HEK293 (cell line): ENCODE data around the gene CALHM2.

Source experiments
- CTCF ChIA-PET: fragments of 350-600 bp; formaldehyde crosslinking; extraction: SDS; loops from one replicate; lab custom pipeline; 2021; ENCODE audit warnings: antibody characterized with exemption; lab: Yijun Ruan, JAX
- POLR2A ChIA-PET: fragments of 300-600 bp; formaldehyde crosslinking; extraction: SDS; loops from one replicate; lab custom pipeline; 2020; ENCODE audit warnings: antibody characterized with exemption, inconsistent platforms; lab: Yijun Ruan, JAX
- H3K27ac ChIP-seq: fragments of 200-500 bp; sonication (Bioruptor generic); 2 replicates; pipeline ENCODE4 v1.5.1; 2014; ENCODE audit warnings: low read depth, low read length, control low read depth, inconsistent platforms; ENCODE audit errors: extremely low read depth
- H3K36me3 ChIP-seq, 2 experiments: fragments of 200-500 bp in 1 of 2; sonication (Bioruptor generic) in 1 of 2; 1 replicate in 1 of 2; 2 replicates in 1 of 2; pipeline ENCODE4 v1.5.1; 2014 to 2017; ENCODE audit warnings: inconsistent platforms in 2 of 2, low read length in 2 of 2; ENCODE audit not compliant: control insufficient read depth in 2 of 2, insufficient read depth in 1 of 2
- H3K4me1 ChIP-seq: fragments of 200-500 bp; sonication (Bioruptor generic); 2 replicates; pipeline ENCODE4 v1.5.1; 2014; ENCODE audit warnings: mild to moderate bottlenecking, low read length, inconsistent platforms; ENCODE audit not compliant: control insufficient read depth, insufficient read depth
- H3K4me3 ChIP-seq: 2 replicates; pipeline ENCODE4 v1.5.1; 2011; ENCODE audit warnings: low read depth, mild to moderate bottlenecking, control low read depth, low read length, moderate library complexity
- H3K9me3 ChIP-seq: fragments of 200-500 bp; sonication (Bioruptor generic); 2 replicates; pipeline ENCODE4 v1.5.1; 2014; ENCODE audit warnings: low read depth, low read length, inconsistent platforms; ENCODE audit not compliant: control insufficient read depth, insufficient read depth
- AEBP2 ChIP-seq: fragments of 450-650 bp; formaldehyde crosslinking; IDR thresholded peaks from 2 replicates; pipeline ENCODE4 v1.5.1; 2016; ENCODE audit warnings: missing biosample characterization, missing genetic modification characterization, borderline replicate concordance
- KLF8 ChIP-seq: fragments of 450-650 bp; formaldehyde crosslinking; IDR thresholded peaks from 2 replicates; pipeline ENCODE4 v1.5.1; 2016; ENCODE audit warnings: missing biosample characterization, missing genetic modification characterization
- PBX3 ChIP-seq: sonication (generic); formaldehyde crosslinking; IDR thresholded peaks from 2 replicates; pipeline ENCODE4 v1.8.1; 2022; ENCODE audit warnings: mild to moderate bottlenecking, moderate library complexity, missing genetic modification reagents
- TRIM28 ChIP-seq: IDR thresholded peaks from 2 replicates; pipeline ENCODE4 v1.6.1; 2011; ENCODE audit warnings: low read length, control low read depth, borderline replicate concordance
- YY1 ChIP-seq: fragments of 450-650 bp; formaldehyde crosslinking; IDR thresholded peaks from 2 replicates; pipeline ENCODE4 v1.5.1; 2018; ENCODE audit warnings: missing biosample characterization, missing genetic modification characterization
- ZBTB1 ChIP-seq: fragments of 450-650 bp; formaldehyde crosslinking; IDR thresholded peaks from 2 replicates; pipeline ENCODE4 v1.5.1; 2016; ENCODE audit warnings: missing biosample characterization, missing genetic modification characterization
- ZBTB21 ChIP-seq: fragments of 450-650 bp; formaldehyde crosslinking; IDR thresholded peaks from 2 replicates; pipeline ENCODE4 v1.5.1; 2017; ENCODE audit warnings: missing biosample characterization, missing genetic modification characterization
- ZBTB44 ChIP-seq: fragments of 450-650 bp; IDR thresholded peaks from 2 replicates; pipeline ENCODE4 v1.5.1; 2018; ENCODE audit warnings: missing biosample characterization, mild to moderate bottlenecking, missing genetic modification characterization
- ZNF16 ChIP-seq: fragments of 450-650 bp; formaldehyde crosslinking; IDR thresholded peaks from 2 replicates; pipeline ENCODE4 v1.5.1; 2016; ENCODE audit warnings: low read depth, missing biosample characterization, missing genetic modification characterization
- ZNF280D ChIP-seq: fragments of 450-650 bp; formaldehyde crosslinking; IDR thresholded peaks from 2 replicates; pipeline ENCODE4 v1.5.1; 2016; ENCODE audit warnings: missing biosample characterization, missing genetic modification characterization
- ZNF311 ChIP-seq: fragments of 450-650 bp; formaldehyde crosslinking; IDR thresholded peaks from 2 replicates; pipeline ENCODE4 v1.5.1; 2017; ENCODE audit warnings: missing biosample characterization, missing genetic modification characterization, borderline replicate concordance
- ZNF335 ChIP-seq: fragments of 450-650 bp; formaldehyde crosslinking; conservative IDR thresholded peaks from 2 replicates; pipeline ENCODE4 v1.5.1; 2016; ENCODE audit warnings: missing biosample characterization, missing genetic modification characterization
- ZNF48 ChIP-seq: fragments of 450-650 bp; formaldehyde crosslinking; IDR thresholded peaks from 2 replicates; pipeline ENCODE4 v1.5.1; 2016; ENCODE audit warnings: missing biosample characterization, missing genetic modification characterization
- ZNF600 ChIP-seq: fragments of 450-650 bp; formaldehyde crosslinking; IDR thresholded peaks from 2 replicates; pipeline ENCODE4 v1.5.1; 2016; ENCODE audit warnings: missing biosample characterization, missing genetic modification characterization

CALHM2 gene

GRCh38 chr10:103415581-103415980 is 36.6 kb downstream of the CALHM2 start:
- H3K36me3 ChIP-seq, result peaks cover 60 to 92% of the 10 kb centered on the region in 2 experiments
- POLR2A ChIA-PET, result no interaction called here
- CTCF ChIA-PET, result interaction anchor here (1.1 to 7.7 kb wide), 14 partner anchors 13 to 270 kb away, joined by 3 to 58 read pairs (median 6); no protein-coding TSS in a partner anchor

GRCh38 chr10:103413564-103413963 is 38.6 kb downstream of the CALHM2 start:
- H3K36me3 ChIP-seq, result peaks cover 58 to 90% of the 10 kb centered on the region in 2 experiments
- TF ChIP-seq ZNF600 (tag by site-specific recombination) (peak; percentile 46; the same call in 1 of the 2 replicates), ZBTB1 (no peak)
- ChIA-PET CTCF (interaction anchor here (0.6 to 7.7 kb wide), 4 partner anchors 10 to 180 kb away, joined by 3 to 58 read pairs (median 7); no protein-coding TSS in a partner anchor), POLR2A (no interaction called here)
- H3K9me3 ChIP-seq, result no peaks in the 10 kb centered on the region
- no peak overlapping the region for H3K4me3 ChIP-seq
- H3K27ac ChIP-seq, result no peak overlapping the region
- H3K4me1 ChIP-seq, result no peaks in the 10 kb centered on the region

More at GRCh38 chr10:103415581-103415980, 36.6 kb downstream of the CALHM2 start:
- H3K4me3 ChIP-seq, result no peak overlapping the region
- H3K9me3 ChIP-seq, result no peaks in the 10 kb centered on the region
- no peak overlapping the region for H3K27ac ChIP-seq
- H3K4me1 ChIP-seq, result no peaks in the 10 kb centered on the region
- no peak for TF ChIP-seq ZNF16 (tag by site-specific recombination)
- TF ChIP-seq ZNF280D (tag by site-specific recombination), result no peak
- no peak for TF ChIP-seq ZBTB1
- TF ChIP-seq KLF8 (tag by site-specific recombination), result no peak
- no peak for TF ChIP-seq AEBP2 (tag by site-specific recombination)
- TF ChIP-seq ZNF311 (tag by site-specific recombination), result no peak
- TF ChIP-seq ZBTB44 (tag by site-specific recombination), result no peak
- no peak for TF ChIP-seq ZNF48 (tag by site-specific recombination)
- TF ChIP-seq PBX3 (CRISPR knock-in tag), result no peak
- TF ChIP-seq ZNF335 (tag by site-specific recombination), result no peak
- no peak for TF ChIP-seq YY1 (tag by site-specific recombination)
- no peak for TF ChIP-seq ZBTB21 (tag by site-specific recombination)
- no peak for TF ChIP-seq TRIM28
- TF ChIP-seq, all 188 proteins: peak for 0
